Stomach (tissue), 4 donors: ENCODE results near the gene DNAH10.

Experiments used
- POLR2A ChIP-seq, 4 donors: fragments of 450-650 bp; IDR thresholded peaks; one replicate each; pipeline ENCODE4 v1.6.1; 2016; ENCODE audit warnings: antibody characterized with exemption in 4 of 4, control low read depth in 2 of 4, mild to moderate bottlenecking in 1 of 4, moderate library complexity in 1 of 4
- TF ChIP-seq, protein P1 (sequence below), 7 experiments: fragments of 450-650 bp in 4 of 7; fragments of 200-600 bp in 3 of 7; sonication (generic) in 3 of 7; IDR thresholded peaks; one replicate each; pipeline ENCODE4 v1.5.1; 2016 to 2019; ENCODE audit warnings: antibody characterized with exemption in 7 of 7, control low read depth in 2 of 7, mild to moderate bottlenecking in 1 of 7

DNA sequence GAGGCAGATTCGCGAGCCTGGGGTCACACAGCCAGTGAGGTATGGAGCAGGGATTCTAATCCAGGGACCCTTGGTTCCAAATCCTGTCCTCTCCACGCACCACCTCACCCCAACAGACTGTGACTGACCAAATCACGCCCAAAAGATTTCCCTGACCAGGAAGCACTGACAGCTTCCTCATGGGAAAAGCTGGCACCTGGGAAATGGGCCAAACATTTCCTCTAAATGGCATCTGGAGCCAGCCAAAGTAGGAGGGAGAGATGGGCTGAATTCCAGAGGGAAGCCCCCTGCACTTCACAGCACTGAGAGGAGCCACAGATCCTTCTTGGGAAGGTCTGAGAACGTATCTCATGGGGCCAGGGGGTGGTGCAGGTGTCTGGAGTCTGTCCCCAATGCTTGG is 181.7 kb downstream of the DNAH10 start:
- TF ChIP-seq, protein P1, sequence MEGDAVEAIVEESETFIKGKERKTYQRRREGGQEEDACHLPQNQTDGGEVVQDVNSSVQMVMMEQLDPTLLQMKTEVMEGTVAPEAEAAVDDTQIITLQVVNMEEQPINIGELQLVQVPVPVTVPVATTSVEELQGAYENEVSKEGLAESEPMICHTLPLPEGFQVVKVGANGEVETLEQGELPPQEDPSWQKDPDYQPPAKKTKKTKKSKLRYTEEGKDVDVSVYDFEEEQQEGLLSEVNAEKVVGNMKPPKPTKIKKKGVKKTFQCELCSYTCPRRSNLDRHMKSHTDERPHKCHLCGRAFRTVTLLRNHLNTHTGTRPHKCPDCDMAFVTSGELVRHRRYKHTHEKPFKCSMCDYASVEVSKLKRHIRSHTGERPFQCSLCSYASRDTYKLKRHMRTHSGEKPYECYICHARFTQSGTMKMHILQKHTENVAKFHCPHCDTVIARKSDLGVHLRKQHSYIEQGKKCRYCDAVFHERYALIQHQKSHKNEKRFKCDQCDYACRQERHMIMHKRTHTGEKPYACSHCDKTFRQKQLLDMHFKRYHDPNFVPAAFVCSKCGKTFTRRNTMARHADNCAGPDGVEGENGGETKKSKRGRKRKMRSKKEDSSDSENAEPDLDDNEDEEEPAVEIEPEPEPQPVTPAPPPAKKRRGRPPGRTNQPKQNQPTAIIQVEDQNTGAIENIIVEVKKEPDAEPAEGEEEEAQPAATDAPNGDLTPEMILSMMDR (IDR thresholded peaks at IDR 0.05): no peak
- no peak for TF ChIP-seq POLR2A (IDR thresholded peaks at IDR 0.05)
